Cardiac fibroblast (primary cell): ENCODE results near the gene SKI.

Experiments
- DNase-seq, 2 donors: peaks; one replicate each; pipeline versions ENCODE4 v3.0.0 to v3.0.0-alpha.2; 2010; ENCODE audit warnings: low read depth in 2 of 2
- H3K4me3 ChIP-seq, 2 donors: replicated peaks in 1 of 2; 1 replicate in 1 of 2; 2 replicates in 1 of 2; pipeline ENCODE4 v1.5.1; 2011; ENCODE audit warnings: low read depth in 2 of 2, low read length in 2 of 2, mild to moderate bottlenecking in 2 of 2, moderate library complexity in 1 of 2
- TF ChIP-seq, protein P1 (sequence below): IDR thresholded peaks from one replicate; pipeline ENCODE4 v1.5.1; 2011; ENCODE audit warnings: low read depth, mild to moderate bottlenecking, low read length, inconsistent platforms

SKI gene

GRCh38 chr1:2199042-2199810 is 28.9 kb upstream of the SKI start:
- peak; percentile 91 to 94 for DNase-seq
- TF ChIP-seq, protein P1, sequence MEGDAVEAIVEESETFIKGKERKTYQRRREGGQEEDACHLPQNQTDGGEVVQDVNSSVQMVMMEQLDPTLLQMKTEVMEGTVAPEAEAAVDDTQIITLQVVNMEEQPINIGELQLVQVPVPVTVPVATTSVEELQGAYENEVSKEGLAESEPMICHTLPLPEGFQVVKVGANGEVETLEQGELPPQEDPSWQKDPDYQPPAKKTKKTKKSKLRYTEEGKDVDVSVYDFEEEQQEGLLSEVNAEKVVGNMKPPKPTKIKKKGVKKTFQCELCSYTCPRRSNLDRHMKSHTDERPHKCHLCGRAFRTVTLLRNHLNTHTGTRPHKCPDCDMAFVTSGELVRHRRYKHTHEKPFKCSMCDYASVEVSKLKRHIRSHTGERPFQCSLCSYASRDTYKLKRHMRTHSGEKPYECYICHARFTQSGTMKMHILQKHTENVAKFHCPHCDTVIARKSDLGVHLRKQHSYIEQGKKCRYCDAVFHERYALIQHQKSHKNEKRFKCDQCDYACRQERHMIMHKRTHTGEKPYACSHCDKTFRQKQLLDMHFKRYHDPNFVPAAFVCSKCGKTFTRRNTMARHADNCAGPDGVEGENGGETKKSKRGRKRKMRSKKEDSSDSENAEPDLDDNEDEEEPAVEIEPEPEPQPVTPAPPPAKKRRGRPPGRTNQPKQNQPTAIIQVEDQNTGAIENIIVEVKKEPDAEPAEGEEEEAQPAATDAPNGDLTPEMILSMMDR = peak; percentile 5
- peak overlapping the region; percentile 44 to 60 for H3K4me3 ChIP-seq

DNA sequence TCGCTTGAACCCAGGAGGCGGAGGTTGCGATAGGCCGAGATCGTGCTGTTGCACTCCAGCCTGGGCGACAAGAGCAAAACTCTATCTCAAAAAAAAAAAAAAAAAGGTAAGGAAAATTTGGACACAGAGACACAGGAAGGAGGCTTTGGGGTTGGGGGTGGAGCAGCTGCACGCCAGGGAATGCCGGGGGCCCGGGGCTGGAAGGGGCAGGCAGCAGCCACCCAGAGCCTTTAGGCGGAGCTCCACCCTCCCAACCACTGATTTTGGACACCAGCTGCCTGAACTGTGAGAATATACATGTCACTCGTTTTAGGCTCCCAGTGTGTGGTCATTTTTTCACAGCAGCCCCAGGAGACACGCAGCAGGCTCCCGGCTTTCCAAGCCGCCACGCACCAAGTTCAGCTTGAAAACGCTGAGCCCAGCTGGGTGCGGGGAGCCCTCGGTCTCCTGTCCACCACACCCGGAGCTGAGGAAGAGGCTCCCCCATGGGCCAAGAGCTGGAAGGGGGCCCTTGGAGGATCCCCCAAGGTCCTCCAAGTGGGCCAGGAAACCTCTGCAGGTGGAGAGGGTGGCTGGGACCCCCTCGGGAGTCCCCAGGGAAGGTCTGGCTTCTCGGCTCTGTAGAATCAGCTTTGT is 27.7 kb upstream of the SKI start:
- no peak for DNase-seq
- H3K4me3 ChIP-seq = peak overlapping the region in 1 of 2 donors; percentile 10
- TF ChIP-seq, protein P1 = no peak

GRCh38 chr1:2201062-2201461 is 27.1 kb upstream of the SKI start:
- no peak overlapping the region for H3K4me3 ChIP-seq
- TF ChIP-seq, protein P1 = no peak
- DNase-seq = no peak

DNA sequence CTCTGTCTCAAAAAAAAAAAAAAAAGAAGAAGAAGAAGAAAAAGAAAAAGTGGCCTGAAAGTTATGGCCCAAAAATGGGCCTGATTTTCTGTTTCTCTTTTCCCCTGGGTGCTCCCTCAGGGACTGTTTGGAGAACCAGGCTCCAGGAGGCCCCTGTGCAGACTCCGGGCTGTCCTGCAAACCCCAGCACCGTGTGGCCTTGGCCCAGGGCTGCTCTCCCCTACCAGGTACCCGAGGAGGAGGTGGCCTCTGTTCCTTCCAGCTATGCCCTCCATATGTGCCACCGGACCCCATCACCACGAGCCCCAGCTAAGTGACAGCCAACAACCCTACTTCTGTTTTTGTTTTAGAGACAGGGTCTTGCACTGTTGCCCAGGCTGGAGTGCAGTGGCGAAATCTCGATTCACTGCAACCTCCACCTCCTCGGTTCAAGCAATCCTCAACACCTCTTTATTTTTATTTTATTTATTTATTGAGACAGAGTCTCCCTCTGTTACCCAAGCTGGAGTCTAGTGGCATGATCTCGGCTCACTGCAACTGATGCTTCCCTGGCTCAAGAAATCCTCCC is 26.0 kb upstream of the SKI start:
- H3K4me3 ChIP-seq = no peak overlapping the region
- DNase-seq = no peak
- TF ChIP-seq, protein P1 = no peak

DNA sequence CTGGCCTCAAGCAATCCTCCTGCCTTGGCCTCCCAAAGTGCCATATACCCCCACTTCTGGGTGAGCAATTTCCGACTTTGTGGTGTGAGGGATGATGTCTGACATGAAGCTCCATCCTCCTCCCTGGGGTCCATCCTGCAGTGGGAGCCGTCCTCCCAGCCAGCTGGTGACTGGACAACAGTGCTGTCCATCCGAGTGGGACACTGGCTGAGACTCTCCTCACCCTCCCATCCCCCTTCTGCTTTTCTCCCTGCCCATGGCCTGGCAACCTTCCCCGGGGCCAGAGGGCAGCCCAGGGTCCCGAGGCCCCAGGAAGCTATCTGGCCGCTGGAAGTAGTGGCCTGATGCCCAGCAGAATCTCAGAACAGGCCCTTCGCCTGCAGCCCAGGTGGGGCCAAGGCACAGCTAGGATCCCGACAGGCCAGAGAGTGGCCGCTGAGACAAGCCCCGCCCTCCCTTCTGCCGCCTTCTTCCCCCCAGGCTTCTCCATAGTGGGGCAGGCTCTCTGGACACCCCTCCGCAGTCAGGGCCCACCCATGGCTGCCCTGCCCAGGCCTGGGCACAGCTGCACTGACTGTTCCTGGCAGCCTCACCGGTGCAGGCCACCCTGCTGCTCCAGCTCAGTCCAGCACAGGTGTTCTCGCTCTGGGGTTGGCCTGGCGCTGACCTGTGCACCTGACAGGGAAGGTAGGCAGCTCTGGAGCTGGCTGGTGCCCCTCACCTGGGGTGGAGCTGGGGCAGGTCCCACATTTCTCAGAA is 25.1 kb upstream of the SKI start:
- H3K4me3 ChIP-seq = no peak overlapping the region
- no peak for DNase-seq

More for the DNA sequence above, 25.1 kb upstream of the SKI start:
- TF ChIP-seq, protein P1 = no peak
